G401 (cell line): ENCODE measurements around the gene SH3GL2. TPM values are rescaled to one million over a fixed set of nuclear protein-coding genes. Genes with fewer than 3 reads are reported as not detected.
"Not testable (repeated sequence)": the region's sequence is repeated elsewhere in the genome, so short reads cannot be mapped to it uniquely, and the experiment has no call there.

Experiments
- DNase-seq: peaks from one replicate; pipeline ENCODE4 v3.0.0-alpha.2; 2015; ENCODE audit warnings: low spot score
- in situ Hi-C: cut with HindIII; loops from 2 replicates; pipeline ENCODE4 v1.10.0; 2016; ENCODE audit warnings: low sequenced_read_pairs, mixed read lengths
- total RNA-seq: library from RNA; depleted of rRNA; stranded (reverse); fragments of >200 nt; shearing (Covaris generic); gene quantifications from 2 replicates; pipeline ENCODE4 v1.2.3, GENCODE V29; 2014

SH3GL2 gene
- total RNA-seq, 1 experiment from 2014 or later = not detected

DNA sequence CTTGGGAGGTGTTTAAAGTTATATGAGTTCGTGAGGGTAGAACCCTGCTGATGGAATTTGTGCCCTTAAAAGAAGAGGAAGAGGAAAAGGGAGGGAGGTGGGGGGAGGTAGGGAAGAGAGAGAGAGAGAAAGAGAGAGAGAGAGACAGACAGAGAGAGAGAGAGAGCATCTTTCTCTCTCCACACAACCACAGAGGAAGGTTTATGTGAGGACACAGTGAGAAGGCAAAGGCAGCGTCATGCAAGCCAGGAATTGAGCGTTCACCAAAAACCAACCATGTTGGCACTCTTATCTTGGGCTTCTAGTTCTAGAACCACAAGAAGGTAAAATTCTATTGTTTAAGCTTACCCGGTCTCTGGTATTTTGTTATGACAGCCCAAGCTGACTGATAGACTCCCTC lies 152.4 kb downstream of the SH3GL2 start:
- DNase-seq = peak; percentile 82
- in situ Hi-C loops = no loop called here

DNA sequence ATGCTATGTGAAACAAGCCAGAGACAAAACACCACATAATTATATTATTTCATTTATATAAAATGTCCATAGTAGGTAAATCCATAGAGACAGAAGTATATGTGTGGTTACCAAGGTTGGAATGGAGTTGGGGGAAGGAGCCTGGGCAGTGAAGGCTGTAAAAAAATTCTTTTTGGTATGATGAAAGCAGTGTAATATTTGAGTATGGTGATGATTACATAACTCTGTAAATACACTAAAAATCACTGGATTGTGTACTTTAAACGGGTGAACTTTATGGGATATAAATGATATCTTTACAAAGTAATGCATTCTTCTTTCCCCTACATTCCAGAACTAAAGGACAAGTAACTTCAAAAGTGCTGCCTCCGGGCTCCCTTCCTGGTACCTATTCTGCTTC lies 155.8 kb downstream of the SH3GL2 start:
- in situ Hi-C loops = no loop called here
- no peak for DNase-seq

DNA sequence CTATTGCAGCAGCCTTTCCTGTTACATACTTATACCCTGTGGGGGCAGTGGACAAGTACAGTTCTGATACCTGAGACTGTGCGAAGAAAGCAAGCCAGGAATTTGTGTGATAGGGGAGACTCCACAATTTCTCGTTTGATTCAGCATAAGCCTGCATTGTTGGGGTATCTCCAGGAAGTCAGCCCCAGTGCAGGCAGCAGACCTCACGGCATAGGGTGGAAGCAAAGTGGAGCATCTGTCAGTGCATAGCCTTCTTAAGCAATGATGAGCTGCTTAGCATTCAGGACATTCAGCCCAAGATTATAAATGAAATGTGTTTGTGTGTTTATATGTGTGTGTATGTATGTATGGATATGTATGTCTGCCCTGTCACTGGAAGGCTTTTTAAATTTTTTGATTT lies 157.0 kb downstream of the SH3GL2 start:
- in situ Hi-C loops = no loop called here
- DNase-seq = peak; percentile 51

DNA sequence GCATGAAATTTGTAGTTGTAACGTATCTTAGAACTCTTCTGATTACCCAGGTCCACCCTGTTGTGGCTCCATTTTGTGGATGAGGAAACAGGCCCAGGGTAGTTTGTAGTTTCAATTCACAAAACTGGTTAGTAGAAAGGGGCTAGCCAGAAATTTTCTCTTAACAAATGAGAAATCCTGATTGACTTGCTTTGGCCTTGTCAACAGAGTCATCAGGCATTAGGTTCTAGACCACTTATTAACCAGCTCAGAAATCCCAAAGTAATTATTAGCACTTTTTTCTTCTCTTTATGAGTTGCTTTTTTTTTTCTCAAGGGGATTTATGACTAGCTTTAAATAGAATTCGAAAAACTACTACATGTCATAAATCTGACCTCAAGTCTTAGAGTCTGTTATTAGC lies 160.2 kb downstream of the SH3GL2 start:
- in situ Hi-C loops = no loop called here
- no peak for DNase-seq

DNA sequence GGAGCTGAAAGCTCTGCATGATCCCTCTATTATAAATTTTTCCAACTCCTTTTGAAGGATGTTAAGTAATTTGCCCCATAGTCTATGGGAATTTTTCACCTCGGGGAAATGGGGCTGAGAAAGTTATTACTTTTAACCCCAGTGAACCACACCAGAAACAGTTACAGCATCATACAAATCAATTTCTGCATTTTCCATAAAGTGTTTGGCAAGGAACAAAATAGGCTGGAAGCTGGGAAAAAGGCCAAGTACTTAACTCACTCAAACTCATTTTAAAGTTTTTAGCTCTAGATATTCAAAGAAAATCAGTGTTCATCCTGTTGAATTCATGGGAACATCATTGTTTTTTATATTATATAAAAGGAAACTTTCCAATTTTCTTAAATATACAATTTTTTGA lies 160.9 kb downstream of the SH3GL2 start:
- no peak for DNase-seq
- in situ Hi-C loops = no loop called here

DNA sequence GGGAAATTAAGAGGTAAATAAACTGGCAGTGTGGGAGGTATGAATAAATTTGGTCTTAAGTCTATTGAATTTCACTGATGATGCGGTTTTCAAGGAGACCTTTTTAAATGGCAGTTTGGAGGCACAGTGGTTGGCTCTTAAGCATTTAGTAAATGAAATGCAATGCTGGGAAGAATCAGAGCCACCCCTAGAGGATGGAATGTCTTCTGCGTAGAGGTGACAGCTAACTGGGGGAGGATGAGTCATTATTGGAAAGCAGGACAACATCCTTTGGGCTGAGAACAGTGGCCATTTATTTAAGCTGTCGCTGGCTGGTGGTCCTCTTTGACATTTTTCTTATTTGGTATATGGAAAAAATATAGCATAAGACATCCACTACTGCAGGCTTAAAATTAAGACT lies 163.2 kb downstream of the SH3GL2 start:
- in situ Hi-C loops = no loop called here
- peak; percentile 76 for DNase-seq

DNA sequence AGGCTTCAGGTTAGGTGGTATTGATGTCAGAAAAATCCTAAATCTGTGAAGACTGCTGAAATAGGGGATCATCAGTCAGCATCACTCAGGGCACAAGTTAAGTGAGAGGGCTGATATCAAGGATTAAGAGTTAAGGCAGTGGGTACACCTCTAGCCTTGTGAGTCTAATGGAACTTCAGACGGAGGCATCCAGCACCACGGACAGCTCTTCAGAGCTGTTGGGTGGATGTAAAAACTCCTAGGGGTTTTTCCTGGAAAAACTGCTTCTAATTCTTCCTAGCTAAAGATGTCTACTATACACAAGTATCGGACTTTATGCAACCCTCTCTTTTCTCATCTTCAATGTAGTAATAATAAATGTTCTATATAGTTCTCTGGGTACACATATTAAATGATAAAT lies 165.9 kb downstream of the SH3GL2 start:
- in situ Hi-C loops = no loop called here
- DNase-seq = no peak

DNA sequence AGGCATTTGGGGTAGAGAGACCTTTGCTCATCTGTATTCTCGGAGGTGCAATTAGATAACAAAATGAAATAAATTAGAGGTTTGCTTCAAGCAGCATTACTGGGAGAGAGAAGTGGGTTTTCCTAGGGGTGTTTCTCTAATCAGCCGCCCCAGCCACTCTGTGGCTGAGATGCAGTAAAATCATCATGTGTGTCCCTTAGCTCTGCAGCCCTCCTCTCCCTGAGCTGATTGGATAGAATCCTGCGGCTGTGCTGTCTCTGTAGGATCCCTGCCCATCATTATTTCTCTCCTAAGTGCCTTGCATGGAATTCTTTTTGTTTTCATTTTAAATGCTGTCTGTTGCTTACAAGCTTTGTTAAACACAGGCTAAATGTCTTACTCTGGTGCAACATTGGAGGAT lies 171.4 kb downstream of the SH3GL2 start:
- peak; percentile 78 for DNase-seq
- in situ Hi-C loops = no loop called here

DNA sequence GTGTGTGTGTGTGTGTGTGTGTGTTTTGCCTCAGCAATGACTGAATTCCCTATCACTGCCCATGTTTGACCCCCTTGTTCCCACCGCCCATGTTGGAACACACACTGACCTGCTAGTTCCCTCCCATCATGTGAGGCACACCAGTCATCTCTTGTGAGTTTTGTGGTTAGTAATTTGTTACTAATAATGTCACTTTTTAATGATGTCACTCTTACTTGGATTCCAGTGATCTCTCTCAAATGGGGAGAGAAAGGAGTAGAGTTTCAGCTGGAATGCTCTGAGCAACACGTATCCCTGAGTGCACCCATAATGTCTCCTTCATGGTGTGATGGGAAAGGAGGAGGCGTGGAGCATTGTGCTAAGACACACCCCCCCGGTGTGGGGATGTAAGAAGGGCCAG lies 172.6 kb downstream of the SH3GL2 start:
- in situ Hi-C loops = no loop called here
- DNase-seq = no peak

DNA sequence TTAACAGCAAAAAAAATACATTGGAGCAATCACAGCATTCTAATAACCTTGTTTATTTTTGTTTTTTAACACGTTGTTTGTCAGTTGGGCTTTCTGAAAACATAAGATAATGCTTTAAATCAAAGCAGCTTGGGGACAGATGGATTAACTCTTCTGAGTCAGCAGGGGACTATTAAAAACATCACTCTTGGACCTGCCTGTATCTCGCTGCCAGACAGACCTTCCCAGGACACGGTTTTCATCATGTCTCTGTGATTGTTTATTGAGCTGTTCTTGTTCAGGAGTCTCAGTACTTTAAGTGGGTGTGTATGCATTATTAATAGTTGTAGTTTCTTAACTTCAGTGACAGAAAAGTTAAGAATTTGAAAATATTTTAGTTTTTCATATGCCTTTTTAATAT lies 173.2 kb downstream of the SH3GL2 start:
- DNase-seq = peak; percentile 88
- in situ Hi-C loops = no loop called here

DNA sequence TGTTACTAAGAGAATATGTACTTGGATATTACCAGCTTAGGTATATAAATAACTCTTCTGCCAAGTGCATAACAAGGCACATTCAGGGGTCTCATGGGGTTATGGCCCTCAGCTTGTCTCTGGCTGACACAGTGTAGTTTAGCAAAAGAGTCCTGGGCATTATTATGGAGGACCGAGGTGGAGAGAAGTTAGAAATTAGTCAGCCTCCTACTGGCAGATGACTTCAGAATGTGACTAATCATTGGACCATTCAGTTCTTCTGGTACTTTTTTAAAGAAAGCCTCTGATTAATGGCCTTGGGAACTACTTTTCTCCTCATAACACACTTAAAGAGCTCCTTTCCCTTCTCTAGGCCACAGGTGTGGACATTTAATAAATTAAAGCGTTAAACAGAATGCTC lies 178.9 kb downstream of the SH3GL2 start:
- no peak for DNase-seq
- in situ Hi-C loops = no loop called here

DNA sequence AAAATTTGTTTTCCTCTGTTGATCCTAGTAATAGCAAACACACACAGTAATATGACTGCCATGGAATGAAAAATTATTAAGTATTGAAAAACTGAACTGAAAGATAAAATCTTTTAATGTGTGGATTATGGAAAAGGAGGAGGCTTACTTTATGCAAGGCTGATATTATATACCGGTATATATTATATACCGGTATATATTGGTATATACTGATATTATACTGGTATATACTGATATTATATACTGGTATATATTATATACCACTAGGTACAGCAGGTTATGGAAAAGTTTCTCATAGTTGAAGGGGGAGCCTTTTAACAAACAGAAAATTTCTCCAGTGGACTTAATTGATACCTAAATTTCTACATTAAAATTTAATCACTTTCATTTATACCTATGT lies 181.4 kb downstream of the SH3GL2 start:
- in situ Hi-C loops = no loop called here
- no peak for DNase-seq

DNA sequence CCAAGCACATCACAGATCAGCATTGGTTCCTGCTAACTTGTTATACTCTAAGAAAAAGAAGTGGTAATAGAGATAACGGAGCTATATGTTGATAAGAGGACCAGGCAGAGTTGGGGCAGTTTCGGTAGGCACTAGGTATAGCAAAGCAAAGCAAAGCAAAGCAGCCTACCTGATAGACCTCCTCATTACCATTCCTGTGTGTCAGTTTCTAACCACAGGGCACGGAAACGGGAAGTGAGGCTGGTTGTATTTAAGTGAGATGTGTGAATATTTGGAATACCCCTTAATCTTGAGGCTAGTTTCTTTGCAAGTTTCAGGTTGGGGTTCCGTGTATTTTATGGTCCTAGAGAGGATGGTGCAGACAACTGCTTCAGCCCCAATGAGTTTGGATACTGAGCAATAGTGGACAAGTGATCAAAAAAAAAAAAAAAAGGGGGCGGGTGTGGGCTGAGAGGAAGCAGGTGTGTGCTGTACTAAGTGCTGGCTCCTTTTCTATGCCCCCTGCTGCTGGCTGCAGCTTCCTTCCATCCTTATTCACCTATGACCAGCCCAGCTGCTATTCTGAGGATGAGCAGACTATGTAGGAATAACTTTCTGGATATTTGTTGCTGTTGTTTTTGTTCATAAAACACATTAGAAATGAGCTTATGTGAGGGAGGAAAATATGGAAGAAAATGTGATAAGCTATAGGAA lies 183.3 kb downstream of the SH3GL2 start:
- DNase-seq = peak; percentile 79
- in situ Hi-C loops = no loop called here

DNA sequence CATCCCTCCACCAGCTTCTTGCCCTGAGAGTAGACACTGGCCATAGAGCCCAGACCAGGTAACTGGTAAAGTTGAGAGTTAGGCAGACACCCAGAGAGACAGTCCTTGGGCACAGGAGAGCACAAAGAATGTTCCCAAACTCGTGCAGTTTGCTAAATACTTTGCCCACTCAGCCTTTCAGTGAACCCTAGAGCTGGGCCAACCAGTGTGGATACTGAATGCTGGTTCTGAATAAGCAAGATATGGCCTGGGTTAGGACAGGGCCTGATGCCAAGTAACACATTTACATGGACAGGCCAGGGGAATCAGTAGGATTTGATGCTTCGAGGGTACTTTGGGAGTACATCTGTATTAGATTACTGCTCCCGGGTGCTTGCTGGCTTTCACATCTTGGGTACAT lies 185.4 kb downstream of the SH3GL2 start:
- in situ Hi-C loops = no loop called here
- DNase-seq = no peak

DNA sequence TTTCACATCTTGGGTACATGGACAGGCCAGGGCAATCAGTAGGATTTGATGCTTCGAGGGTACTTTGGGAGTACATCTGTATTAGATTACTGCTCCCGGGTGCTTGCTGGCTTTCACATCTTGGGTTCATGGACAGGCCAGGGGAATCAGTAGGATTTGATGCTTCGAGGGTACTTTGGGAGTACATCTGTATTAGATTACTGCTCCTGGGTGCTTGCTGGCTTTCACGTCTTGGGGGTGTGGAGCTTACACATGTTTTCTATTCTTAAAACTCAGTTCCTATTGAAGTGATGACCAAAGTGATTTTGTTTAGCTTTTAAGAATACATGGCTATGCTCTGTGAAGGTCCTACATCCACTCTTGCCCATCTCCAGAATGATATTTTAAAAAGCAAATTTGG lies 186.3 kb downstream of the SH3GL2 start:
- in situ Hi-C loops, DNase-seq: not testable (repeated sequence)

DNA sequence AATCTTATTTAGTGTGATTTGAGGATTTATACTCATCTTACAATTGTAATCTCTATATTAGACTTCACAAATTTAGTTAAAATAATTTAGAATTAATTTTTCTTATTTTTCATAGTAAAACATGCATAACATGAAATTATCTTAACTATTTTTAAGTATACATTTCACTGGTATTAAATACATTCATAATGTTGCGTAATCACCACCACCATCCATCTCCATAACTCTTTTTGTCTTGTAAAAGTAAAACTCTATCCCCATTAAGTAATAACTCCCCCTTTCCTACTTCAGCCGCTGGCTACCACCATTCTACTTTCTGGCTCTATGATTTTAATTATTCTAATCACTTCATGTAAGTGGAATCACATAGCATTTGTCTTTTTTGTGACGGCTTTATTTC lies 193.4 kb downstream of the SH3GL2 start:
- in situ Hi-C loops = no loop called here
- DNase-seq = no peak

DNA sequence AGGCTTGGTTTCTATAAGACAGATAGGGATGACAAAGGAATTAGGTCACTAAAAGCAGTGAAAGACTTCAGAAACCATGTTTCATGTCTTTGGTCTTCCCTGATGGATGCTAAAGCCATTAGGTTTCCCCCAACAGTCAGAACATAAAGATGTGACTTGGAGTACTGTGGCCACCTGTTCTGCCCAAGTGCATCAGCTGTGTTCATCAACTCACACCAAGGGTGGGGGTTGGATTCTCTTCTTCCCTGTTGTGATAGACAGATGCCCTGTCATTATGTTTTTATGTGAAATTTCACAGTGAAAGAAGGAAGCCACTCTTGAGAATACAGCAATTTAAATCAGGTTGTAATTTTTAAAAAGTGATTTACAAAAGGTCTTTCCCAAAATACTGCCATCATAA lies 196.8 kb downstream of the SH3GL2 start:
- DNase-seq = peak; percentile 87
- in situ Hi-C loops = no loop called here

DNA sequence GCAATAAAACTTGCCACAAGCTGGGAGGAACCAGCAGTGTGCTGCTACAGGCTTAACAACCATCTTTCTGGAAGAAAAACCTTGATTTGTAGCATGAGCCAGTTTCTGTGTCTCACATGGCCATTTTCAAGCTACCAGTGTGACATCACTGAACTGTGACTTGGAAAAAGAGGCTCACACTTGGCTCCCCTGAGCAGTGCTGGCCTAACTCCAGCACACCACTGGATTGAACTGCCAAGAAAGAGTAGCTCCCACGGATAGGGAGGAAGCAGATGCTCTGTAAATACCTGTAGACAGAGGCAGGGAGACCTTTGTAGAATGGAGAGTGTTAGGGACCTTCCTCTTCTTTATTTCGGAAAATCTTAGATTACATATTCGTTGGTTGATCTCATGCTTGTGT lies 197.9 kb downstream of the SH3GL2 start:
- DNase-seq = peak; percentile 92
- in situ Hi-C loops = no loop called here

DNA sequence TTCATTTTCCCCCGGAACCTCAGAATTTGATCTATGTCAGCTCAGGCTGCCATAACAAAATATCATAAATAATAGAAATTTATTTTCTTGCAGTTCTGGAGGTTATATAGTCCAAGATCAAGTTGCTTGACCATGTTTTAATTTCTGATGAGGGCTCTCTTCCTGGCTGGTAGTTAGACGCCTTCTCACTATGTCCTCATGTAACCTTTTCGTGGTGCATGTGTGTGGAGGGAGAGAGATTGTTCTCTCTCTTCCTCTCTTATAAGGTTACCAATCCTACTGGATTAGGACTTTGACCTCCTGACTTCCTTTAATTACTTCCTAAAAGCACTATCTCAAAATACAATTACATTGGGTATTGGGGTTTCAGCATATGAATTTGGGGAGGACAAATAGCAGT lies 198.6 kb downstream of the SH3GL2 start:
- no peak for DNase-seq
- in situ Hi-C loops = no loop called here

DNA sequence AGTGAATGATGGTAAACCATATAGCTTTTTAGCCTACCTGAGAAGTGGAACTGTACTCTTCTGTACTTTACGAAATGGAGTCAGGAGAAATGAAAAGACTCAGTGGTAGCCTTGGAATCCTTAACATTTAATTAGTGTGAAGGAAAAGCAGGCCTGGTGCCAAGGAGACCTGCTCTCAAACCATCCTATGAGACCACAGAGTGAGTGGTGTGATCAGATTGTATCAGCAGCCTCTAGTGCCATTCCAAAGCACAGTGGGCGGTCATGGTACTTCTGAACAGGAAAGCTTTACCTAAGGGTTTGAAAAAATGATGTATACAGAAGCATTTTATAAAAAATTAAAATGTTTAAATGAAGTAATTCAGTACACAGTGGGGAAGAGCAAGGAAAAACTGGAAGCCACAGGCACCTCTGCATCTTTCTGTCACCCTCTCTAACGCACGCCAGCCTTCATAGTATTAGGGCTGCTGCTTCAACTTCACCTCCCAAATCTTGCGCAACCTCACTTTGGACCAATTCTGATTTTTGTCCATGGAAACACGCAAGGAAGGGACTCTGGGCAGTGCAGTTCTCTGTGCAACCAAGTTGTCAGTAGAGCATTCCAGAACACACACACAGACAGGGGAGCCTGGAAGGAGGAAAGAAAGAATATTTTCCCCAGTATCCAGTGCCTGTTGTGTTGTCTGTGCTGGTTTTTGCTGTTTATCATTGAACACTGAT lies 203.7 kb downstream of the SH3GL2 start:
- in situ Hi-C loops = no loop called here
- DNase-seq = no peak

DNA sequence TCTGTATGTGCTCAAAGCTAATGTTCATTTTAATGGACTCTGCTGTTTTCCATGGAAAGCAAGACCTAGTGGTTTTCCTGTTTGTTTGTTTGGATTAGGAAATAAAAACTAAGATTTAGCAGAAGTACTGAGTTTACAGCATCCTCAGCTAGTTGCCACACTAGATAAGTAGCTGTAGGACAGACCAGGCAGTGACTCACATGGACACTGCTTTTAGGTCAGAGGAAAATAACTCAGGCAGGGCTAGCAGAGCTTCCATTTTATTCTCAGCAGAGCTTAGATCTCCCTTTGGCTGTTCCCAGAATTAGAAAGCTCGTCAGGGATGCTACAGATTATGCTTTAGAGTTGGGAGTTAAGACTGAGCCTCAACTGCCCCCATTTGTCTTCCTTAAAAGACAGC lies 204.4 kb downstream of the SH3GL2 start:
- in situ Hi-C loops = no loop called here

More for the DNA sequence above, 204.4 kb downstream of the SH3GL2 start:
- DNase-seq = no peak
